SKM-1 (cell line): ENCODE results near the gene ITIH5.

ENCODE experiments used
- DNase-seq: peaks from one replicate; lab custom pipeline; 2025; ENCODE audit not compliant: unreplicated experiment; lab: John Stamatoyannopoulos, UW

The ITIH5 gene

DNA sequence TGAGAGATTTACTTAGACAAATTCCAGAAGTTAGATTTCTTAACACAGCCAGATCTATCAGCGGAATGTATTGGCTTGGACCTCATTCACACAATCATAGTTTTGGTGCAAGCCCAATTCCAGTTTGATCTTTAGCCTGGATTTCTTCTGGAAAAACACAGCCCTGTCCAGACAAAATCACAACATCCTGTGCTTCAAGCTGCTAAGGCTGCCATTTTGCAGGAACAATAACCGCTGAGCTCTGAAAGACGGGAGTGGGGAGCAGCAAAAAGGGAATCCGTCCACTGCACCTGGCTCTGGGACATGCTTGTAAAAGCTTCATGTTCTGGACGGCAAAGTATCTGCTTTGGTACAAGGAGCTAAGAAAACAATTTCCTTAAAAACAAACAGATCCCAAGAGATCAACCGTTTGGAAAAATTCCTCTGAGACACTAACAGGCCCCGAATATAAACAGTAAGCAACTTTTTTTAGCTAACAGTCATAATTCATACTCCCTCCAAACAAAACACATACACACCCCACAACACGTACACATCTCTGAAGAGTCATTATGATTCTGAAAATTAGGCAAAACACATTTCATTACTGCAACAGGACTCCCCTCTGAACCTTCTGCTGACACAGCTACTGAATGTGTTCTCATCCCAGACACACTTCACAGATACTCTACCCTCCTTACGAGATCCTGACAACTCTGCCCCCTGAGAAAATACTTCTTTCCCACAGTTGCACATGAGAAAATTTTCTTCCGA is 32.4 kb downstream of the ITIH5 start:
- DNase-seq, result no peak

DNA sequence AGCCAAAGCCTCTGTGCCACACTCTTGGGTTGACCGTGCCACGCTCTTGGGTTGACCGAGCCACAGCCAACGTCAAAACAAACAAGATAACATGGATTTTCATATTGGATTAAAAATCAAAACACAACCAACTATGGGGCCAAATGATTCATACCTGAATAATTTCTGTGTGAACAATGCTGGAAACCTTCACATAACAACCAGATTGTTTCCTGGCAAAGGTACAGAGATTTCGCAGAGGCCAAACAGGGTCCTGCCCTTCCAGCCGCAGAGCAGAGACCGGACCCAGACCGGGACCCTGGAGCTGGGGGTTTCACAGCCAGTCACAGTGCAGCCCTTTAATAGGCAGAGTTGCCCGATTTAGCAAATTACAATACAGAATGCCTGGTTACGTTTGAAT is 40.5 kb downstream of the ITIH5 start:
- no peak for DNase-seq

- DNase-seq, result no peak
Observed at GRCh38 chr10:7625836-7626235, 40.9 kb downstream of the ITIH5 start.

GRCh38 chr10:7625009-7625408 is 41.8 kb downstream of the ITIH5 start:
- no peak for DNase-seq

- DNase-seq, result no peak
Observed at GRCh38 chr10:7622969-7623368, 43.8 kb downstream of the ITIH5 start.

DNA sequence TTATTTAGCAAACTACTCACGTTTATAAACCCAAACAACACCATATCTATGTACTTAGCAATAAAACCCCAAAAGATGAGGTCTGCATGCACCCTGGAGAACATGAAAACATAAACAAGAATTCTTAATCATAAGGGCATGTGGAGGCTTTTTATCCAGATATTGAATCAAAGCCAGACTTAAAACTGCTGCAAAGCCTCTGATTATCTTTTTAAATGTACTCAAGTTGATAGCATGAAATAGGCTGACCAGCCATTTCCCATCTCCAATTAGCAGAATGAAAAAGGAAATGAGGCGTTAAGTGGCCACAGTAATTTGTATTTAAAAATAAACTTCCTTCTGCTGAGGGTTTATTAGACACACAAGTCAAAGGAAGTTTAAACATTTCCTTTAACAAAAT is 48.3 kb downstream of the ITIH5 start:
- no peak for DNase-seq

- no peak for DNase-seq
Observed at GRCh38 chr10:7611909-7612308, 54.9 kb downstream of the ITIH5 start.

- no peak for DNase-seq
Observed at GRCh38 chr10:7610651-7611389, 55.9 kb downstream of the ITIH5 start.

DNA sequence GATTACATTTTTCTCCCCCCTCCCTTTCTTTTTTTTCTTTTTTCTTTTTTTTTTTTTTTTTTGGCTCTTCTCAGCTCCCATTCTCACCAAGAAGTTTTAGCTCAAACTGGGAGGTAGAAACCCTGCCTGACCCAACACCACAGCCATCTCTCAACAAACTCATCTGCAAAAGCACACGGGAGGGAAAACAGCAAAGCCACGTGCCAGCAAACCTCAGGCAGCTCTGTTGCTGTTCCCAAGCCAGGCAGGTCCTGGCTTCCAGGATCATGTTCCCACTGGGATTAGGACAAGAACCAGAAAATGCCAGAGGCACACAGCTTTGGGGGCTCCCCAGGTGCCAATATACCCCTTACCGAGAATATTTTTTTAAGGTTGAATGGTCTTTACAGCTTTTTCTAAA is 56.7 kb downstream of the ITIH5 start:
- no peak for DNase-seq

DNA sequence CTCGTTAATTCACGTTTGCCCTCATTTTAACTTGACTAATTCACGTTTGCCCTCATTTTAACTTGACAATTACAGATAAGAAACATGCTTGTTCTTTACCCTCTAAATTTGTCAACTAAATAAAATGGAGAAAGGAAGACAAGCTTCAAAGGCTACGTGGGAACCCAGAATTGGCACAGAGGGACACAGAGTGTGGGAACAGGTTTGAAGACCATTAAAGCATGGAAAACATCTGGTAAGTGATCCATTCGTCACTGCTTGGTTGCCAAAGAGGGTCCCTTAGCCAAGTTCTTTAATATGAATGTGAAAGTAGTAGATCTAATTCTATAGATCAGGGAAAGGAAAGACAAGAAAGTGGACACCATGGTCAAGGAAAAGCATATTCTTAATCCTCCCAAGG is 57.2 kb downstream of the ITIH5 start:
- DNase-seq, result no peak

GRCh38 chr10:7608001-7608400 is 58.8 kb downstream of the ITIH5 start:
- DNase-seq, result no peak

GRCh38 chr10:7606951-7607404 is 59.8 kb downstream of the ITIH5 start:
- no peak for DNase-seq

DNA sequence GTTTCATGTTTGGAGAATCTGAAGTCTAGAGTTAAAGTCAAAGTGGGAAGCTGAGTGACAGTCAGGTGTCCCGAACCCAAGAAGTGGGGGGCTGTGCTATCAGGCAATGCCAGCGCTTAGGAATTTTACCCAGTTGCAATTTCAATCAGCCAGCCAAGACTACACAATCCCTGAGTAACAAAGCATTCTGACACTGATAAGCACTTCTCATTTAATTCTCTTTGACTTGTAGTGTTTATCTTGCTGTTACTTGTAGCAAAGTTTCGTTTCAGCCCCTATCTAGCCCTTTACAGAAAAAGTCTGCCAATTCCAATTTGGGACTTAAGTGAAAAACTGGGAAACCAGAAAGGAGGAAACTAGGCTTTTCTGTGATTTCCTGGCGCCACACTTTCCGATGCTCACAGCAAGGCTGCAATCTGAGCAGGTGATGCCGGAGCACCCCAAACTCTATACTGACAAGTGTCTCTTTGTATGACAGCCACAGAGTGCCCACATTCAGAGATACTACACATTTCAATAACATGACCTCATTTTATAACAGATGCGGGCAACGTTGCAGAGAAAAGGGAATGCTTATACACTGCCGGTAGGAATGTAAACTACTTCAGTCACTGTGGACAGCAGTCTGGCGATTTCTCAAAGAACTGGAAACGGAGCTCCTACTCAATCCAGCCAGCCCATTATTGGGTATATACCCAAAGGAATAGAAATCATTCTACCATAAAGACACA is 61.0 kb downstream of the ITIH5 start:
- no peak for DNase-seq

DNA sequence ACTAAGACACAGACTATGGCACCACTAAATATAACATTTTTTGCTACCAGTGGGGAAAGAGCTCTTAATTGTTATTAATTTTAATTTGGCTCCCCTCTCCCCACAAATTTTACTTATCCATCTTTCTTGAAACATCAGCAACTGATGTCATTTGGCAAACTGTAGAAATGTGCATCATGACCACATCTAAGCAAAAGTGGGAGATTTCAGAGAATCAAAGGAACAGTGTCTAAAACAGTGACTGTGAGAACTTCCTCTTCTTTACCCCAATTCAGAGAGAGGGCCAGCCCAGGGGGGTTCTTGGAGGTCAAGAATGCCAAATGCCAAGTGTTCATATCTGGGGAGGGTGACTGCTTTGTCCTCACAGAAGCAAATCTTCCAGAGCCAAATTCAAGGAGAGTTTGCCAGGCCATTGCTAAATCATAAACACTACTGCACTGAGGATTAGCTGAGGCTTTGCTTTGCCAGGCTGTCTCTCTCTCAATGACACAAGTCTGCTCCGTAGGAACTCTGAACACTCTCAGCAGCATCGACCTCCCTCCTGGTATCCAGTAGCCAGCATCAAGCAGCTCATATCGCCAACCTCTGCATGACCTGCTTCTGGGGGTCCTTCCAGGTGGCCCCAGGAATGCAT is 65.6 kb downstream of the ITIH5 start:
- no peak for DNase-seq

DNA sequence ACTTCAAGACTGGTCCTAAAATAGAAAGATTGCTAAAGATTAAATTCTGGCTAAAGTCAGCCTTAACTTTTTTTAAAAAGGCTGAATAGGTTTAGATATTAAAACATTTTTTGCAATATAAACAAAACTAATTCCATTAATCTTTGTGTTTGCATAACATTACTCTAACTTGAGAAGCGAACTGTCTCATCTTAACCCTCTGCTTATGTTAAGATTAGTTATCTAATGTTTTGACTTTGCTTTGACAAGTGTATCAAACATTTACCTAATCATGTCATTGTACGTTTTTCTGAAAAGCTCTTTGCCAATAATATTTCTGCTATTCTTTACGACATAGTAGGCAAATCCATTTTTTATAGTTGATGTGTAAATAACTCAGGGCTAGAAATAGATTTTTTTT is 68.0 kb downstream of the ITIH5 start:
- DNase-seq, result no peak

DNA sequence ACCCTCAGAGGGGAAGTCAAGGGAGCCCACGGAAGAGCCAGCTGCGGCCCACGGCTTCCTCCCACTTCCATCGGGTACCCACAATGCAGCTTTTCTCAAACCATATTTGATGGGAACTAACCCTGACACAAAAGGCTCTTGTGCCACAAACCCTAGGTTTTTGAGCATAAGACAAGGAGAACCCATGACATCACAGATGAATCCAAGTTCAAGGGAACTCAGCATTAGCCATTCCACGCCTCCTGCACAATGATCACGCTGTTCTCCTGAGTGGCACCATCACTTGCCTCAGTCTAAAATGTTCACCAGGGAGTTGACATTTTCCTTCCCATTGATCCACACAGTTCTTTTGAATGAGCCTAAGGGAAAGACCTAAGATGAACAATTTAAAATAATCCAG is 70.4 kb downstream of the ITIH5 start:
- DNase-seq, result no peak

- no peak for DNase-seq
Observed at GRCh38 chr10:7593905-7594304, 72.9 kb downstream of the ITIH5 start.

- no peak for DNase-seq
Observed at GRCh38 chr10:7593063-7593462, 73.7 kb downstream of the ITIH5 start.

GRCh38 chr10:7592627-7593026 is 74.1 kb downstream of the ITIH5 start:
- no peak for DNase-seq

DNA sequence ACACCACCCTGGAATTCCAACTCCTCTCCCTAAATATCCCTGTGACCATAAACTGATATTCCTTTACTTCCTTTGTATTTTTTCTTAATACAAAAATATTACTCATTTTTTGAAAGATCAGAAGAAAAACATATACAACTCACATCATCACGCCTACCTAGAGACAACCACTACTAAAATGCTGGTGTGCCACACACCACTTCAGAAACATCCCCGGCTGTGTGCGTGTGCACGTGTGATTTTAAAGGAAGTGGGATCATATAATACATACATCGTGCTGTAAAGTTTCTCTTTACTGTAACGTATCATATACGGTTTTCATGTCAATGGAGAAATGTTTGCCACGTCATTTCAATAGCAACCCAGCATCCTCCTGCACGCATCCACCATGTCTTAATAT is 76.5 kb downstream of the ITIH5 start:
- no peak for DNase-seq

DNA sequence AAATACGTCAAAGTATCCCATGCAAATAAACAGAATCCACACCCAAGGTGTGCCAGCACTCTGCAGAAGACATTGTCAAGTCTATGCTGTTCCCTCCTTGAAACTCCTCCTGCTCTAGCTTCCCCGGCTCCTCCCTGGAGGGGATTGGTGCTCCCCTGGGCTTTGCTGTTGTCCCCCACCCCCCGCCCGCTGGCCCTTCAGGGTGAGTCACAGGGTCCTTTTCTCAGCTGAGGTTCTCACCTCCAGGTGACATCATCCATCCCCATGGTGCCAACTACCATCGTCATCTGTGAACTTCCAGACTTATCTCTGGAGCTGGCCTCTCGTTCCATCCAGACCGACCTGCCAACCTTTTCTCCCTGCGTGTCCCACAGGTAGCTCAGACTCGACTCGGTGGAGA is 77.0 kb downstream of the ITIH5 start:
- no peak for DNase-seq

DNA sequence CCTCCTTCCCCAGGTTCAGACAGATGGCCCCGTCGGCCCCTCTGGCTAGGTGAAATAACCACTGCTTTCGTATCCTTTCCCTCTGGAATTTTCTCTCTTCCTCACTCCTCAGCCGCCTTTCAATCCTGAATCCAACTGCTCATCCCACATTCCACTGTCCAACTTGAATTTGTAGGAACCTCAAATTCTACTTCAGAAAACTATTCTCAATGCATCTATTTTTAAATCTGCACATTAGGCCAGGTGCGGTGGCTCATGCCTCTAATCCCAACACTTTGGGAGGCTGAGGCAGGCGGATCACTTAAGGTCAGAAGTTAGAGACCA is 78.9 kb downstream of the ITIH5 start:
- no peak for DNase-seq
